ENCODE data around the gene TNFRSF4.

Gene TNFRSF4

DNA sequence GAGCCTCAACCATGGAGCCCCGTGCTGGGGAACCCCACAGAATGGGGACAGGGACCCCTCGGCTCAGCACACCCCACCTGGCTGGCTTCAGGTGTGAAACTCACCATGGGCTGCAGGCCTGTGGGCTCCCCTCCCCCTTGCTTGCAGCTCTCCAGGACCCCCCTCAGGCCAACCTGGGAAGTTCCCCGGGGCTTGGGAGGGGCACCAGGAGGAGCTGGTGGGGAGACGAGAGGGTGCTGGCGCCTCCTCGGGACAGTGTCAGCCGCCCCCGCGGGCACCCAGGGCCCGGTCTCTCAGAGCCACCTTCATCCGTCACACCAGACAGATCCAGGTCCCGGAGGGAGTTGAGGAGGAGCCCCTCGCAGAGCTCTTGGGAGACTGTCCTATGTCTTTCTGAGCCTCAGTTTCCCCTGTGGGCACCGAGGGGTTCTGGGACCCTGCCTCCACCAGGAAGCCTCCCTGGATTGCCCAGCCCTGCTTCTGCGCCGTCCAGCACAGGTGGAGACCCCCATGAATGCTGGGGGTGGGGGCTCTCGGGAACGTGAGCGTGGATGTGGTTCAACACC lies 6.9 kb downstream of the TNFRSF4 start:
- no peaks in the 10 kb centered on the region for H3K36me3 ChIP-seq (ENCODE audit: low read depth)
- DNase-seq (ENCODE audit: low spot score) (no peak), ATAC-seq (ENCODE audit: low read depth) (no peak)
- H3K4me1 ChIP-seq (ENCODE audit: insufficient read depth, poor library complexity, severe bottlenecking): no peaks in the 10 kb centered on the region
- H3K27me3 ChIP-seq (ENCODE audit: insufficient read depth, poor library complexity, severe bottlenecking): peaks cover 8% of the 10 kb centered on the region
- TF ChIP-seq, protein P1, sequence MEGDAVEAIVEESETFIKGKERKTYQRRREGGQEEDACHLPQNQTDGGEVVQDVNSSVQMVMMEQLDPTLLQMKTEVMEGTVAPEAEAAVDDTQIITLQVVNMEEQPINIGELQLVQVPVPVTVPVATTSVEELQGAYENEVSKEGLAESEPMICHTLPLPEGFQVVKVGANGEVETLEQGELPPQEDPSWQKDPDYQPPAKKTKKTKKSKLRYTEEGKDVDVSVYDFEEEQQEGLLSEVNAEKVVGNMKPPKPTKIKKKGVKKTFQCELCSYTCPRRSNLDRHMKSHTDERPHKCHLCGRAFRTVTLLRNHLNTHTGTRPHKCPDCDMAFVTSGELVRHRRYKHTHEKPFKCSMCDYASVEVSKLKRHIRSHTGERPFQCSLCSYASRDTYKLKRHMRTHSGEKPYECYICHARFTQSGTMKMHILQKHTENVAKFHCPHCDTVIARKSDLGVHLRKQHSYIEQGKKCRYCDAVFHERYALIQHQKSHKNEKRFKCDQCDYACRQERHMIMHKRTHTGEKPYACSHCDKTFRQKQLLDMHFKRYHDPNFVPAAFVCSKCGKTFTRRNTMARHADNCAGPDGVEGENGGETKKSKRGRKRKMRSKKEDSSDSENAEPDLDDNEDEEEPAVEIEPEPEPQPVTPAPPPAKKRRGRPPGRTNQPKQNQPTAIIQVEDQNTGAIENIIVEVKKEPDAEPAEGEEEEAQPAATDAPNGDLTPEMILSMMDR (IDR thresholded peaks at IDR 0.05; ENCODE audit: poor library complexity, severe bottlenecking): no peak
- no peaks in the 10 kb centered on the region for H3K9me3 ChIP-seq (ENCODE audit: severe bottlenecking)
- no peak overlapping the region for H3K27ac ChIP-seq (ENCODE audit: poor library complexity, severe bottlenecking)
- H3K4me3 ChIP-seq (ENCODE audit: severe bottlenecking): no peak overlapping the region

DNA sequence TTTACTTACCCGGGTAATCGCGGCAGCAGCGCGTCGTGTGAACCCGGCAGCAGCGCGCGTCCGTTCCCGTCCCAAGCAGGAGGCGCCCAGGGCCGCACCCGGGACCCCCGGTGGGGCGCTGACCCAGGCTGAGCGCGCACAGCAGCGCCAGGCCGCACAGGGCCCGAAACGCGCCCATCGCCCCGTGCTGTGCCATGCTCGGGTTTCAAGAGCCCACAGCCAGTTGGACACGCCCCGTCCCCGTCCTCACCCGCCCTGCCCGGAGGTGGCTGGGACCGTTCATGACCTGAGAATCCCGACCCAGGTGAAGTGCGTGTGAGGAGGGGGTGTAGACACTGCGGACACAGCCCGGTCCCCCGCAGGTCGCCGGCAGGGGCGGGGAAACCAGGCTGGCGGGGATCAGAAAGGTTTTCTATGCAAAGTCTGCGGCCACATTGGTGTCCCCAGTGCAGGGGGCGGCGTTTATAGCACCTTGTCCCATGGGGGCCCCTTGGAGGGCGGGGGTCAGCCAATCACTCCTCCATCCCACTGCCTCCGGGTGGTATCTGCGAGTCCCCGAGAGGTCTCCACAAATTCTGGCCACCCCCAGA lies 7.5 kb downstream of the TNFRSF4 start, which contains the start of gene TNFRSF18:
TNFRSF18 (minus strand) TSS at position 217 of the 590 bp plus-strand sequence; CDS start at position 196, 21 bp downstream.
- Histone ChIP-seq H3K27ac (ENCODE audit: poor library complexity, severe bottlenecking) (no peak within 1 kb of the TSS), H3K27me3 (ENCODE audit: insufficient read depth, poor library complexity, severe bottlenecking) (peaks cover 8% of the 10 kb centered on the region), H3K36me3 (ENCODE audit: low read depth) (no peaks in the 10 kb centered on the region), H3K9me3 (ENCODE audit: severe bottlenecking) (no peaks in the 10 kb centered on the region), H3K4me1 (ENCODE audit: insufficient read depth, poor library complexity, severe bottlenecking) (no peaks in the 10 kb centered on the region), H3K4me3 (ENCODE audit: severe bottlenecking) (no peak within 1 kb of the TSS)
- no peak for DNase-seq (ENCODE audit: low spot score)
- peak; percentile 20; the same call in 1 of the 3 replicates for ATAC-seq (ENCODE audit: low read depth)
- TF ChIP-seq, protein P1 (IDR thresholded peaks at IDR 0.05; ENCODE audit: poor library complexity, severe bottlenecking): no peak

GRCh38 chr1:1205769-1206375 lies 8.1 kb downstream of the TNFRSF4 start:
- H3K9me3 ChIP-seq (ENCODE audit: severe bottlenecking): no peaks in the 10 kb centered on the region
- no peaks in the 10 kb centered on the region for H3K36me3 ChIP-seq (ENCODE audit: low read depth)
- no peak for ATAC-seq (ENCODE audit: low read depth)
- H3K27ac ChIP-seq (ENCODE audit: poor library complexity, severe bottlenecking): no peak overlapping the region
- no peaks in the 10 kb centered on the region for H3K4me1 ChIP-seq (ENCODE audit: insufficient read depth, poor library complexity, severe bottlenecking)
- no peak overlapping the region for H3K4me3 ChIP-seq (ENCODE audit: severe bottlenecking)
- TF ChIP-seq, protein P1 (IDR thresholded peaks at IDR 0.05; ENCODE audit: poor library complexity, severe bottlenecking): no peak
- no peak for DNase-seq (ENCODE audit: low spot score)
- peaks cover 8% of the 10 kb centered on the region for H3K27me3 ChIP-seq (ENCODE audit: insufficient read depth, poor library complexity, severe bottlenecking)

DNA sequence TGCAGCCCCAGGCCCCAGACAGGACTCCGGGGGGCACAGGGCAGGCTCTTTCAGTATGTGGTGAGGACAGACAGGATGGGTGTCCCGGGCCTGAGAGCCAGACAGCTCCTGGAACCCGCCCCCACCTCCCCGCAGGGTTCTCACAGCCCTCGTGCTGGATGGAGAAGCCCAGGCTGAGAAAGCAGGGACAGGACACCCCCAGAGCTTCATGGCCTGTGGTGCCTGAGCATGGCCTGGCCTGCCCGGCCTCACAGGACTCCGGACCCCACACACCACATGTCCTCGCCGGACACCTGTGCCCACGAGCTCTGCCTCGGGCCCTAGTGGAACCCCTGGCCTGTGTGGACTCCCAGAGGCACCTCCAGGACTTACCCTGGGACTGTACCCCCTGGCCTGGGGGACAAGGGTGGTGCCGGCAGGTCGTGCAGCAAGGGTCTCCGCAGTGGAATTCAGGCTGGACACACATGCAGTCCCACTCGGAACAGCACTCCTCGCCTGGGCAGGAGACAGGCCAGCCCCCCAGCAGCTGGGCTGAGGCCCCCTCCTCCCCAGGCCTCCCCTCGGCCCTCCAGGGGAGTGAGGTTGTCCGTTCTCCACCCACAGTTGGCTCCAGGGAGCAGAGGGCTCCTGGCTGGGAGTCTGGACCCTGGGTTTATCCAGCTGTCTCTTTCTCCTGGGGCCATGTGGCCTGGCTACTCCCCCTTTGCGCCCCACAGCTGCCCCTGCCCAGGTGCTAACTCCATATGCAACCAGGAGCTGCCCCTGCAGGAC lies 8.8 kb downstream of the TNFRSF4 start:
- Histone ChIP-seq H3K27me3 (ENCODE audit: insufficient read depth, poor library complexity, severe bottlenecking) (peaks cover 8% of the 10 kb centered on the region), H3K4me1 (ENCODE audit: insufficient read depth, poor library complexity, severe bottlenecking) (no peaks in the 10 kb centered on the region), H3K9me3 (ENCODE audit: severe bottlenecking) (no peaks in the 10 kb centered on the region), H3K4me3 (ENCODE audit: severe bottlenecking) (no peak overlapping the region), H3K36me3 (ENCODE audit: low read depth) (no peaks in the 10 kb centered on the region), H3K27ac (ENCODE audit: poor library complexity, severe bottlenecking) (no peak overlapping the region)
- DNase-seq (ENCODE audit: low spot score) (no peak), ATAC-seq (ENCODE audit: low read depth) (no peak)
- TF ChIP-seq, protein P1 (IDR thresholded peaks at IDR 0.05; ENCODE audit: poor library complexity, severe bottlenecking): no peak
